Measurements from ENCODE around the gene MOB3C. TPM values are rescaled to one million over a fixed set of nuclear protein-coding genes. Genes with fewer than 3 reads are reported as not detected.

MOB3C gene
- total and polyA plus RNA-seq, 10 of the 15 experiments (the other 5 are each of a cell fraction or from before 2014, with no cell fraction given) = 1.0 to 16.0 (median 9.4) TPM

DNA sequence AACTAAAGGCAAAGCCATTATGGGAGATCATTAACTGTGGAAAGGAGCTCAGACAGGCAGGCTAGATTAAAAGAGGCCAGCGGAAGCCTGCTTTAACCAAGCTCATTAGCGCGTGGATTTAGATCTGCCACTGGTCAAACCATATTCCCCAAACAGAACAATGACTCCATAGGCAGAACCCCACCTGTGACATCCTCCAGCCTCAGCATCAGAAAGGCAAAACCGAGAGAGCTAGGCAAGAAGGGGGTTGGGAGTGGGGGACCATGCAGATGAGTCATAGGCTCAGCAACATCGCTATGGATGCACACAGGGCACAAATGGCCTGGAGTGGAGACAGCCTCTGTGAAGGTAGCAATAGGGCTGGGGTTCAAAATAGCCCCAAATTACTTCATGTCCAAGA lies 33.1 kb downstream of the MOB3C start:
- Histone ChIP-seq H3K27me3 (replicated peaks in 1 of 2; ENCODE audit: control insufficient read depth in 2 of 2, insufficient read depth in 2 of 2, low read length in 1 of 2) (no peaks in the 10 kb centered on the region), H2AFZ (ENCODE audit: control insufficient read depth, low read depth, low read length) (no peak overlapping the region), H3K79me2 (ENCODE audit: control insufficient read depth, insufficient read depth, low read length) (no peaks in the 10 kb centered on the region), H3K9ac (ENCODE audit: control insufficient read depth, insufficient read depth, low read length) (no peak overlapping the region), H3K4me2 (ENCODE audit: control insufficient read depth, insufficient read depth) (no peak overlapping the region), H4K20me1 (ENCODE audit: control insufficient read depth, insufficient read depth) (no peaks in the 10 kb centered on the region), H3K36me3 (ENCODE audit: control insufficient read depth in 2 of 2, insufficient read depth in 2 of 2, low read length in 1 of 2) (peaks cover 2 to 37% of the 10 kb centered on the region in 2 experiments), H3K4me3 (no peak overlapping the region), H3K4me1 (ENCODE audit: control insufficient read depth, insufficient read depth, low read length) (no peaks in the 10 kb centered on the region; the same call in 1 of the 2 replicates), H3K9me3 (replicated peaks; ENCODE audit: control insufficient read depth, insufficient read depth, low read length) (no peaks in the 10 kb centered on the region), H3K27ac (ENCODE audit: control insufficient read depth, insufficient read depth) (no peak overlapping the region)
- CTCF ChIA-PET = no interaction called here
- WGBS (ENCODE audit: insufficient coverage, insufficient replicate concordance, low lambda C conversion rate, missing lambda C conversion rate) = 89% methylated on average over 5 of the region's 5 CpGs
- SMC1A ChIA-PET (ENCODE audit: uncharacterized antibody, unreplicated experiment) = interaction anchor here (1.1 kb wide), 1 partner anchor 97 kb away, joined by 3 read pairs; no protein-coding TSS in a partner anchor
- FAIRE-seq = no peak
- DNase-seq (ENCODE audit: low read depth, low spot score) = no peak
- no TSS peak for BruUV-seq (replicated peaks)
- POLR2A ChIA-PET = no interaction called here
- RAD21 ChIA-PET (ENCODE audit: unreplicated experiment) = no interaction called here
- TF ChIP-seq SREBF1 (IDR thresholded peaks at IDR 0.05; ENCODE audit: low read length) = no peak
- no peak for TF ChIP-seq NBN (IDR thresholded peaks at IDR 0.05)
- no peak for TF ChIP-seq MTA2 (IDR thresholded peaks at IDR 0.05; ENCODE audit: low read depth)
- TF ChIP-seq E4F1 (IDR thresholded peaks at IDR 0.05; ENCODE audit: borderline replicate concordance, partially characterized antibody) = no peak
- TF ChIP-seq HCFC1 (IDR thresholded peaks at IDR 0.05; ENCODE audit: low read length) = no peak
- no peak for TF ChIP-seq RBBP5 (conservative IDR thresholded peaks at IDR 0.05)
- TF ChIP-seq CREB1 (IDR thresholded peaks at IDR 0.05; ENCODE audit: low read depth) = no peak
- TF ChIP-seq, protein P1, sequence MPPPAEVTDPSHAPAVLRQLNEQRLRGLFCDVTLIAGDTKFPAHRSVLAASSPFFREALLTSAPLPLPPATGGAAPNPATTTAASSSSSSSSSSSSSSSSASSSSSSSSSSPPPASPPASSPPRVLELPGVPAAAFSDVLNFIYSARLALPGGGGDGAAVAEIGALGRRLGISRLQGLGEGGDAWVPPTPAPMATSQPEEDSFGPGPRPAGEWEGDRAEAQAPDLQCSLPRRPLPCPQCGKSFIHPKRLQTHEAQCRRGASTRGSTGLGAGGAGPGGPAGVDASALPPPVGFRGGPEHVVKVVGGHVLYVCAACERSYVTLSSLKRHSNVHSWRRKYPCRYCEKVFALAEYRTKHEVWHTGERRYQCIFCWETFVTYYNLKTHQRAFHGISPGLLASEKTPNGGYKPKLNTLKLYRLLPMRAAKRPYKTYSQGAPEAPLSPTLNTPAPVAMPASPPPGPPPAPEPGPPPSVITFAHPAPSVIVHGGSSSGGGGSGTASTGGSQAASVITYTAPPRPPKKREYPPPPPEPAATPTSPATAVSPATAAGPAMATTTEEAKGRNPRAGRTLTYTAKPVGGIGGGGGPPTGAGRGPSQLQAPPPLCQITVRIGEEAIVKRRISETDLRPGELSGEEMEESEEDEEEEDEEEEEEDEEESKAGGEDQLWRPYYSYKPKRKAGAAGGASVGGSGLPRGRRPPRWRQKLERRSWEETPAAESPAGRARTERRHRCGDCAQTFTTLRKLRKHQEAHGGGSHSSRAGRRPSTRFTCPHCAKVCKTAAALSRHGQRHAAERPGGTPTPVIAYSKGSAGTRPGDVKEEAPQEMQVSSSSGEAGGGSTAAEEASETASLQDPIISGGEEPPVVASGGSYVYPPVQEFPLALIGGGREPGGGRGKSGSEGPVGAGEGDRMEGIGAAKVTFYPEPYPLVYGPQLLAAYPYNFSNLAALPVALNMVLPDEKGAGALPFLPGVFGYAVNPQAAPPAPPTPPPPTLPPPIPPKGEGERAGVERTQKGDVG (CRISPR knock-in tag; IDR thresholded peaks at IDR 0.05) = no peak
- no peak for TF ChIP-seq SIN3A (IDR thresholded peaks at IDR 0.05; ENCODE audit: low read depth, low read length)
- no peak for TF ChIP-seq CHD2 (IDR thresholded peaks at IDR 0.05; ENCODE audit: borderline replicate concordance, low read depth, low read length)
- TF ChIP-seq, protein P2, sequence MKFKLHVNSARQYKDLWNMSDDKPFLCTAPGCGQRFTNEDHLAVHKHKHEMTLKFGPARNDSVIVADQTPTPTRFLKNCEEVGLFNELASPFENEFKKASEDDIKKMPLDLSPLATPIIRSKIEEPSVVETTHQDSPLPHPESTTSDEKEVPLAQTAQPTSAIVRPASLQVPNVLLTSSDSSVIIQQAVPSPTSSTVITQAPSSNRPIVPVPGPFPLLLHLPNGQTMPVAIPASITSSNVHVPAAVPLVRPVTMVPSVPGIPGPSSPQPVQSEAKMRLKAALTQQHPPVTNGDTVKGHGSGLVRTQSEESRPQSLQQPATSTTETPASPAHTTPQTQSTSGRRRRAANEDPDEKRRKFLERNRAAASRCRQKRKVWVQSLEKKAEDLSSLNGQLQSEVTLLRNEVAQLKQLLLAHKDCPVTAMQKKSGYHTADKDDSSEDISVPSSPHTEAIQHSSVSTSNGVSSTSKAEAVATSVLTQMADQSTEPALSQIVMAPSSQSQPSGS (IDR thresholded peaks at IDR 0.05; ENCODE audit: low read length) = no peak
- TF ChIP-seq, protein P3, sequence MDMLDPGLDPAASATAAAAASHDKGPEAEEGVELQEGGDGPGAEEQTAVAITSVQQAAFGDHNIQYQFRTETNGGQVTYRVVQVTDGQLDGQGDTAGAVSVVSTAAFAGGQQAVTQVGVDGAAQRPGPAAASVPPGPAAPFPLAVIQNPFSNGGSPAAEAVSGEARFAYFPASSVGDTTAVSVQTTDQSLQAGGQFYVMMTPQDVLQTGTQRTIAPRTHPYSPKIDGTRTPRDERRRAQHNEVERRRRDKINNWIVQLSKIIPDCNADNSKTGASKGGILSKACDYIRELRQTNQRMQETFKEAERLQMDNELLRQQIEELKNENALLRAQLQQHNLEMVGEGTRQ (IDR thresholded peaks at IDR 0.05; ENCODE audit: borderline replicate concordance, low read depth, low read length) = no peak
- TF ChIP-seq NRF1 (conservative IDR thresholded peaks at IDR 0.05; ENCODE audit: low read depth, low read length) = no peak
- TF ChIP-seq FOS (IDR thresholded peaks at IDR 0.05; ENCODE audit: borderline replicate concordance, extremely low read depth, insufficient read length) = no peak
- TF ChIP-seq EZH2 (IDR thresholded peaks at IDR 0.05; ENCODE audit: borderline replicate concordance, control insufficient read depth, low read depth, low read length) = no peak
- TF ChIP-seq CBFB (IDR thresholded peaks at IDR 0.05; ENCODE audit: low read depth) = no peak
- no peak for TF ChIP-seq CBX3 (IDR thresholded peaks at IDR 0.05; ENCODE audit: borderline replicate concordance, low read depth)
- no peak for ATAC-seq
- in situ Hi-C loops (cut with MboI) (no loop called here), intact Hi-C loops (cut with micrococcal nuclease; ENCODE audit: unreplicated experiment) (no loop called here)
